ENCODE data around the gene PNKD. TPM values are rescaled to one million over a fixed set of nuclear protein-coding genes. Genes with fewer than 3 reads are reported as not detected.

PNKD gene
- total and polyA plus RNA-seq, 10 of the 15 experiments (the other 5 are each of a cell fraction or from before 2014, with no cell fraction given) = 27.2 to 106 (median 61.3) TPM

DNA sequence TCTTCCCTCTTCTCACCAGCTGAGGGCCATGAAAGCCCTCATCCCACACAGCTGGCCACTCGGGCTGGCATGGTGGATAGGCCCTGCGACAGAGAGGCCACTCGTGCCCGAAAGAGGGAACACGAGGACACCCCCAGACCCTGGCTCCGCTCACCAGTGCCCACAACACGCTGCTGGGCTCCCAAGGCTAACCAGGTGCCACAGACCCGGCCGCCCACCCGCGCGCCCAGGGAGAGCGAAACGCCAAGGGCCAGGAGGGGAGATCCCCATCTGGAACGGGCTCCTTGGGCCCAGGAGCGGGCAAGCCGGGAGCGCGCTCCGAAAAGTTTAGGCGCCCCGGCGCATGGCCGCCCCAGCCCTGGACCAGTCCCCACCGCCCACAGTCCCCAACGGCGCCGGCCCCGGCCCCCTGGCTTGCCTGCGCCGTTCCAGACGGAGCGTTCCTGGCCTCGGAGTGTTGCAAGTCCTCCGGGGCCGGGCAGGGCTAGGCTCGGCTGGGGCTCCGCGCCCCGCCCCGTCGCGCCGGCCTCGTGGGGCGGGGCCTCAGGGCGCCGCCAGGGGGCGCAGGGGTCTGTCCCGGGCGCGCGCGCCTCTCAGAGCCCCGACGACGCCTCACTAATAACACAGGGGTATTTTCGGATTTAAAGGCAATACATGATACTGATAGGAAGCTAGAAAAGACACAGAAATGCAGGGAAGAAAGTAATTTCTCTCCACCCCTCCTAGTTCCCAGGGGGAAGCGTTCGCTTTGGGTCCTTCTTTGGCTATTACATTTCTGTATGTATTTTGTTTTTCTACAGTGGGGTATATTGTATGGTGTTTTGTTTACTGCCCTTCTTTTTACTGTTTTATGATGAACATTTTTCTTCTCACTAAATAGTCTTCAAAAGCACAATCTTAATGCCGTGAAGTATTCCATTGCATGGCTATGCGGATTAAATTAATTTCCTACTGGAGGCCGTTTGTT is 22.0 kb downstream of the PNKD start, which contains the start of gene TMBIM1 (continued):
- TF ChIP-seq CUX1 (IDR thresholded peaks at IDR 0.05; ENCODE audit: insufficient replicate concordance, low read depth, low read length) (no peak), RB1 (IDR thresholded peaks at IDR 0.05; ENCODE audit: borderline replicate concordance) (peak; percentile 94; the same call in 1 of the 2 replicates), KLF5 (IDR thresholded peaks at IDR 0.05; ENCODE audit: partially characterized antibody) (no peak), HDGF (IDR thresholded peaks at IDR 0.05) (no peak), MXI1 (IDR thresholded peaks at IDR 0.05; ENCODE audit: low read depth, low read length) (peak; percentile 71), PAX5 (IDR thresholded peaks at IDR 0.05; ENCODE audit: borderline replicate concordance, low read depth, low read length) (no peak), LARP7 (IDR thresholded peaks at IDR 0.05) (peak; percentile 60), BRCA1 (IDR thresholded peaks at IDR 0.05; ENCODE audit: low read depth, low read length) (no peak), ZNF207 (IDR thresholded peaks at IDR 0.05; ENCODE audit: borderline replicate concordance) (peak; percentile 57; the same call in 1 of the 2 replicates), IKZF2 (IDR thresholded peaks at IDR 0.05) (no peak), EGR1 (IDR thresholded peaks at IDR 0.05; ENCODE audit: borderline replicate concordance in 1 of 2, low read depth in 2 of 2, low read length in 2 of 2) (no peak), REST (IDR thresholded peaks at IDR 0.05; ENCODE audit: low read depth, low read length) (no peak), KAT2A (conservative IDR thresholded peaks at IDR 0.05; ENCODE audit: control insufficient read depth, low read depth, low read length) (no peak), RELA (IDR thresholded peaks at IDR 0.05; ENCODE audit: borderline replicate concordance, partially characterized antibody) (peak; percentile 51)
- TF ChIP-seq, protein P1, sequence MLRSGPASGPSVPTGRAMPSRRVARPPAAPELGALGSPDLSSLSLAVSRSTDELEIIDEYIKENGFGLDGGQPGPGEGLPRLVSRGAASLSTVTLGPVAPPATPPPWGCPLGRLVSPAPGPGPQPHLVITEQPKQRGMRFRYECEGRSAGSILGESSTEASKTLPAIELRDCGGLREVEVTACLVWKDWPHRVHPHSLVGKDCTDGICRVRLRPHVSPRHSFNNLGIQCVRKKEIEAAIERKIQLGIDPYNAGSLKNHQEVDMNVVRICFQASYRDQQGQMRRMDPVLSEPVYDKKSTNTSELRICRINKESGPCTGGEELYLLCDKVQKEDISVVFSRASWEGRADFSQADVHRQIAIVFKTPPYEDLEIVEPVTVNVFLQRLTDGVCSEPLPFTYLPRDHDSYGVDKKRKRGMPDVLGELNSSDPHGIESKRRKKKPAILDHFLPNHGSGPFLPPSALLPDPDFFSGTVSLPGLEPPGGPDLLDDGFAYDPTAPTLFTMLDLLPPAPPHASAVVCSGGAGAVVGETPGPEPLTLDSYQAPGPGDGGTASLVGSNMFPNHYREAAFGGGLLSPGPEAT (IDR thresholded peaks at IDR 0.05; ENCODE audit: low read depth) = no peak
- TF ChIP-seq, protein P2, sequence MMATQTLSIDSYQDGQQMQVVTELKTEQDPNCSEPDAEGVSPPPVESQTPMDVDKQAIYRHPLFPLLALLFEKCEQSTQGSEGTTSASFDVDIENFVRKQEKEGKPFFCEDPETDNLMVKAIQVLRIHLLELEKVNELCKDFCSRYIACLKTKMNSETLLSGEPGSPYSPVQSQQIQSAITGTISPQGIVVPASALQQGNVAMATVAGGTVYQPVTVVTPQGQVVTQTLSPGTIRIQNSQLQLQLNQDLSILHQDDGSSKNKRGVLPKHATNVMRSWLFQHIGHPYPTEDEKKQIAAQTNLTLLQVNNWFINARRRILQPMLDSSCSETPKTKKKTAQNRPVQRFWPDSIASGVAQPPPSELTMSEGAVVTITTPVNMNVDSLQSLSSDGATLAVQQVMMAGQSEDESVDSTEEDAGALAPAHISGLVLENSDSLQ (IDR thresholded peaks at IDR 0.05) = no peak
